Stimulated activated CD8-positive, alpha-beta memory T cell treated with anti-CD3 and anti-CD28 coated beads, Interleukin-12 subunit alpha, Interleukin-12 subunit beta, amount 100 ng/mL, for 24 hours (primary cell): ENCODE measurements around the gene TMEM260.

Experiments used
- DNase-seq: peaks from one replicate; pipeline ENCODE4 v3.0.0-alpha.2; 2020; ENCODE audit errors: extremely low read depth

TMEM260 gene

GRCh38 chr14:56579345-56580220 lies at the start of gene TMEM260:
Gene TMEM260 (plus strand): TSS chr14:56579798. CDS start chr14:56579915, 117 bp downstream.
- peak; percentile 62 for DNase-seq

GRCh38 chr14:56532546-56532945 lies 47.1 kb upstream of the TMEM260 start:
- no peak for DNase-seq

- DNase-seq = no peak
Observed at GRCh38 chr14:56534656-56535055, 44.9 kb upstream of the TMEM260 start.

- DNase-seq = no peak
Observed at GRCh38 chr14:56539862-56540261, 39.7 kb upstream of the TMEM260 start.

GRCh38 chr14:56543436-56543835 lies 36.2 kb upstream of the TMEM260 start:
- no peak for DNase-seq

- no peak for DNase-seq
Observed at GRCh38 chr14:56549721-56550120, 29.9 kb upstream of the TMEM260 start.

GRCh38 chr14:56552615-56553014 lies 27.0 kb upstream of the TMEM260 start:
- DNase-seq = no peak

GRCh38 chr14:56554301-56554700 lies 25.3 kb upstream of the TMEM260 start:
- no peak for DNase-seq

- DNase-seq = no peak
Observed at GRCh38 chr14:56555921-56556570, 23.6 kb upstream of the TMEM260 start.

- no peak for DNase-seq
Observed at GRCh38 chr14:56559182-56559581, 20.4 kb upstream of the TMEM260 start.

- no peak for DNase-seq
Observed at GRCh38 chr14:56561606-56562005, 18.0 kb upstream of the TMEM260 start.

- DNase-seq = no peak
Observed at GRCh38 chr14:56562883-56563282, 16.7 kb upstream of the TMEM260 start.

GRCh38 chr14:56569174-56569573 lies 10.4 kb upstream of the TMEM260 start:
- no peak for DNase-seq

- DNase-seq = no peak
Observed at GRCh38 chr14:56570295-56570694, 9.3 kb upstream of the TMEM260 start.

GRCh38 chr14:56580221-56580711 lies 668 bp downstream of the TMEM260 start:
- DNase-seq = no peak

- DNase-seq = no peak
Observed at GRCh38 chr14:56581041-56581727, 1.6 kb downstream of the TMEM260 start.

- no peak for DNase-seq
Observed at GRCh38 chr14:56585461-56586084, 6.0 kb downstream of the TMEM260 start.

- no peak for DNase-seq
Observed at GRCh38 chr14:56587701-56588100, 8.1 kb downstream of the TMEM260 start.

GRCh38 chr14:56590535-56590960 lies 10.9 kb downstream of the TMEM260 start:
- no peak for DNase-seq

- no peak for DNase-seq
Observed at GRCh38 chr14:56592746-56593544, 13.3 kb downstream of the TMEM260 start.

GRCh38 chr14:56594428-56594827 lies 14.8 kb downstream of the TMEM260 start:
- DNase-seq = no peak
